Breast epithelium (tissue), 4 donors: ENCODE measurements around the gene TRAPPC10. TPM values are rescaled to one million over a fixed set of nuclear protein-coding genes. Genes with fewer than 3 reads are reported as not detected.

ENCODE experiments used
- DNase-seq, 2 donors: peaks; one replicate each; pipeline ENCODE4 v3.0.0-alpha.2; 2019; ENCODE audit warnings: low spot score in 2 of 2
- H3K27ac ChIP-seq, 2 donors: fragments of 200-600 bp; sonication (generic) in 1 of 2; one replicate each; pipeline ENCODE4 v1.5.1; 2016 to 2019; ENCODE audit warnings: mild to moderate bottlenecking in 1 of 2
- H3K27me3 ChIP-seq, 2 donors: fragments of 200-600 bp; sonication (generic) in 1 of 2; one replicate each; pipeline versions ENCODE4 v1.5.1 to v1.6.0; 2017 to 2019; ENCODE audit warnings: control low read depth in 1 of 2, mild to moderate bottlenecking in 1 of 2
- H3K36me3 ChIP-seq: fragments of 200-600 bp; one replicate; pipeline ENCODE4 v1.5.1; 2019
- H3K4me1 ChIP-seq, 2 donors: fragments of 200-600 bp; sonication (generic); one replicate each; pipeline ENCODE4 v1.5.1; 2016 to 2019; ENCODE audit warnings: control low read depth in 1 of 2
- H3K4me3 ChIP-seq, 3 donors: fragments of 200-600 bp; sonication (generic); 1 replicate in 2 of 3; 2 replicates in 1 of 3; pipeline ENCODE4 v1.5.1; 2016 to 2019; ENCODE audit warnings: mild to moderate bottlenecking in 3 of 3, moderate library complexity in 2 of 3
- H3K9me3 ChIP-seq, 2 donors: fragments of 200-600 bp; sonication (generic) in 1 of 2; one replicate each; pipeline ENCODE4 v1.5.1; 2016 to 2019; ENCODE audit warnings: control low read depth in 1 of 2
- CTCF ChIP-seq, 3 donors: fragments of 450-650 bp; IDR thresholded peaks; one replicate each; pipeline ENCODE4 v1.5.1; 2016 to 2017; ENCODE audit warnings: antibody characterized with exemption in 3 of 3, mild to moderate bottlenecking in 3 of 3, moderate library complexity in 3 of 3
- POLR2A ChIP-seq: fragments of 450-650 bp; IDR thresholded peaks from one replicate; pipeline ENCODE4 v1.6.1; 2016; ENCODE audit warnings: antibody characterized with exemption, mild to moderate bottlenecking, moderate library complexity
- POLR2AphosphoS5 ChIP-seq, 3 donors: sonication (generic); formaldehyde crosslinking; IDR thresholded peaks; one replicate each; pipeline ENCODE4 v1.6.1; 2017; ENCODE audit warnings: antibody characterized with exemption in 3 of 3
- intact Hi-C: fragments of 100-400 bp; cut with DNase I; formaldehyde crosslinking; loops from one replicate; pipeline ENCODE4 v1.15.1; 2023; ENCODE audit warnings: low total_unique reads
- total RNA-seq, 3 donors: library from RNA; depleted of rRNA; stranded (reverse); fragments of >200 nt; gene quantifications; one replicate each; pipeline ENCODE4 v1.1.0, GENCODE V29; 2016

TRAPPC10 gene
- total RNA-seq, 3 donors from 2014 or later: 27.4 to 35.0 (median 31.1) TPM

GRCh38 chr21:43982489-43983078 lies 29.5 kb upstream of the TRAPPC10 start:
- Histone ChIP-seq H3K9me3 (no peaks in the 10 kb centered on the region), H3K4me3 (no peak overlapping the region), H3K27ac (no peak overlapping the region), H3K4me1 (no peaks in the 10 kb centered on the region), H3K27me3 (no peaks in the 10 kb centered on the region), H3K36me3 (no peaks in the 10 kb centered on the region)
- DNase-seq: no peak
- intact Hi-C loops: no loop called here
- TF ChIP-seq POLR2AphosphoS5 (IDR thresholded peaks at IDR 0.05): no peak
- TF ChIP-seq CTCF (IDR thresholded peaks at IDR 0.05): no peak
- no peak for TF ChIP-seq POLR2A

- intact Hi-C loops: no loop called here
- Histone ChIP-seq H3K4me1 (no peaks in the 10 kb centered on the region), H3K27me3 (no peaks in the 10 kb centered on the region), H3K36me3 (no peaks in the 10 kb centered on the region), H3K9me3 (no peaks in the 10 kb centered on the region), H3K4me3 (no peak overlapping the region), H3K27ac (no peak overlapping the region)
- no peak for DNase-seq
- TF ChIP-seq POLR2AphosphoS5 (IDR thresholded peaks at IDR 0.05): no peak
- no peak for TF ChIP-seq CTCF (IDR thresholded peaks at IDR 0.05)
- TF ChIP-seq POLR2A: no peak
Measured at GRCh38 chr21:43983390-43983789, 28.7 kb upstream of the TRAPPC10 start.

- Histone ChIP-seq H3K27me3 (no peaks in the 10 kb centered on the region), H3K4me1 (no peaks in the 10 kb centered on the region), H3K27ac (no peak overlapping the region), H3K4me3 (no peak overlapping the region), H3K36me3 (no peaks in the 10 kb centered on the region), H3K9me3 (no peaks in the 10 kb centered on the region)
- intact Hi-C loops: no loop called here
- no peak for DNase-seq
- no peak for TF ChIP-seq POLR2AphosphoS5 (IDR thresholded peaks at IDR 0.05)
Measured at GRCh38 chr21:43983860-43984420, 28.2 kb upstream of the TRAPPC10 start.

GRCh38 chr21:43984905-43985689 lies 27.0 kb upstream of the TRAPPC10 start:
- TF ChIP-seq POLR2A: no peak
- TF ChIP-seq POLR2AphosphoS5 (IDR thresholded peaks at IDR 0.05): no peak
- no peak for TF ChIP-seq CTCF (IDR thresholded peaks at IDR 0.05)
- no peaks in the 10 kb centered on the region for H3K4me1 ChIP-seq
- no peak for DNase-seq
- H3K27ac ChIP-seq: no peak overlapping the region
- no peak overlapping the region for H3K4me3 ChIP-seq
- no peaks in the 10 kb centered on the region for H3K27me3 ChIP-seq
- H3K36me3 ChIP-seq: no peaks in the 10 kb centered on the region
- no peaks in the 10 kb centered on the region for H3K9me3 ChIP-seq
- intact Hi-C loops: no loop called here

- no peak for TF ChIP-seq CTCF (IDR thresholded peaks at IDR 0.05)
- no peak for TF ChIP-seq POLR2AphosphoS5 (IDR thresholded peaks at IDR 0.05)
- TF ChIP-seq POLR2A: no peak
- Histone ChIP-seq H3K36me3 (no peaks in the 10 kb centered on the region), H3K9me3 (no peaks in the 10 kb centered on the region), H3K4me1 (no peaks in the 10 kb centered on the region), H3K27me3 (no peaks in the 10 kb centered on the region), H3K4me3 (no peak overlapping the region), H3K27ac (no peak overlapping the region)
- no peak for DNase-seq
- intact Hi-C loops: no loop called here
Measured at GRCh38 chr21:43985690-43986251, 26.3 kb upstream of the TRAPPC10 start.
